HFFc6 (cell line): ENCODE results near the gene CACNA2D2. TPM values are rescaled to one million over a fixed set of nuclear protein-coding genes. Genes with fewer than 3 reads are reported as not detected.

ENCODE experiments used
- DNase-seq: peaks from one replicate; pipeline ENCODE4 v3.0.0-alpha.2; 2018
- H3K27ac Mint-ChIP-seq: 2 replicates; pipeline ENCODE4 v1.8.0; 2020; ENCODE audit warnings: mild to moderate bottlenecking, mixed read lengths
- H3K27me3 Mint-ChIP-seq: 2 replicates; pipeline ENCODE4 v1.8.0; 2021; ENCODE audit warnings: mild to moderate bottlenecking, moderate library complexity, mixed read lengths; ENCODE audit not compliant: insufficient read depth
- H3K36me3 Mint-ChIP-seq: 2 replicates; pipeline ENCODE4 v1.8.0; 2021; ENCODE audit warnings: low read depth, mixed read lengths
- H3K4me1 Mint-ChIP-seq: 2 replicates; pipeline ENCODE4 v1.8.0; 2020; ENCODE audit warnings: low read depth, mixed read lengths
- H3K4me3 Mint-ChIP-seq: 2 replicates; pipeline ENCODE4 v1.8.0; 2020; ENCODE audit warnings: mild to moderate bottlenecking, moderate library complexity, mixed read lengths
- H3K9me3 Mint-ChIP-seq: 2 replicates; pipeline ENCODE4 v1.8.0; 2020; ENCODE audit warnings: mild to moderate bottlenecking, mixed read lengths
- CTCF ChIP-seq: fragments of 200-600 bp; sonication (generic); IDR thresholded peaks from 2 replicates; pipeline ENCODE4 v1.5.0; 2021; ENCODE audit warnings: antibody characterized with exemption, mild to moderate bottlenecking
- total RNA-seq, 6 experiments: library from RNA; stranded (reverse); fragmentation: NEBNext Ultra II Directional; extraction: Animal tissue kit (Norgen Biotek cat#: 25700); gene quantifications; 2 replicates in 1 of 6; 3 replicates in 5 of 6; pipeline ENCODE4 v1.2.3, GENCODE V29; 2021

CACNA2D2 gene
- total RNA-seq, 6 experiments from 2014 or later = 0.09 TPM; not detected in 5

DNA sequence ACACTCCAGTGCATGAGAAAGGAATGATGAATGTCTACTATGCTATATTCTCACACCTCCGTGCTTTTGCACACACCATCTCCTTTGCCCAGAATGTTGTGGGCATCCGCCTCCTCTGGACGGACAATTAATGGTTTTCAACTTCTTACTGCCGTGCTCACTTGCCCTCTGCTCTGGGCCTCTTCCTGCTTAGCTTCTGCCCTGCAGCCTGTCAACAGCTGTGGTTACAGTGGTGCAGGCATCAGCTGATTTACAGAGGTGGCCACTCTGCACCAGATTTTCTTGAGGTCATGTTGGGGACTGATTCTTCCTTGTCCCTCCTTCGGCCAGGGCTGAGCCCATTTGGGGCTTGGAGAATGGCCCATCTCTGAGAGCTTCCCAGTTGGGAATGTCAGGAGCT lies 87.6 kb downstream of the CACNA2D2 start:
- Mint-ChIP-seq H3K27ac (no peak overlapping the region), H3K9me3 (no peaks in the 10 kb centered on the region), H3K4me1 (peaks cover 22% of the 10 kb centered on the region), H3K27me3 (peaks cover 29% of the 10 kb centered on the region), H3K36me3 (no peaks in the 10 kb centered on the region), H3K4me3 (no peak overlapping the region)
- DNase-seq = no peak
- no peak for TF ChIP-seq CTCF

DNA sequence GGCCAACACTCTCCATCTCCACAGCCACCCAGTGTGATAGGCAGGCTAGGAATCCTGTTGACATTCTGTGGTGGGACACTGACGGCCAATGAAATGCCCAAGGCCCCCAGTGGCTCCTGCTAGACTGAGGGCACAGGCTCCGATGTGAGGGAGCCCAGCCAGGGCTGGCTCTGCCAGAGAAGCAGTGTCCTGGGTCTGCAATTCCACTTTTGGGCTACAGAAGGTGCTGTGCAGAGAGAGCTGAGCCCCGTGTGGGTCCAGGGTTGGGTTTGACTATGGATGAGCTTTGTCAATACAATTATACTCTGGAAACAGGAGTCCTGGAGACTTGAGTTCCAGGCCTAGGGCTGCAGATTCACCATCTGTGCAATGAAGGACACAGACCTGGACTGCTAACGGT lies 88.4 kb downstream of the CACNA2D2 start:
- TF ChIP-seq CTCF = peak; percentile 37; the same call in 1 of the 2 replicates
- H3K36me3 Mint-ChIP-seq = no peaks in the 10 kb centered on the region
- peaks cover 35% of the 10 kb centered on the region for H3K27me3 Mint-ChIP-seq
- no peak overlapping the region for H3K4me3 Mint-ChIP-seq
- H3K9me3 Mint-ChIP-seq = no peaks in the 10 kb centered on the region
- no peak for DNase-seq
- peaks cover 22% of the 10 kb centered on the region for H3K4me1 Mint-ChIP-seq
- H3K27ac Mint-ChIP-seq = no peak overlapping the region

DNA sequence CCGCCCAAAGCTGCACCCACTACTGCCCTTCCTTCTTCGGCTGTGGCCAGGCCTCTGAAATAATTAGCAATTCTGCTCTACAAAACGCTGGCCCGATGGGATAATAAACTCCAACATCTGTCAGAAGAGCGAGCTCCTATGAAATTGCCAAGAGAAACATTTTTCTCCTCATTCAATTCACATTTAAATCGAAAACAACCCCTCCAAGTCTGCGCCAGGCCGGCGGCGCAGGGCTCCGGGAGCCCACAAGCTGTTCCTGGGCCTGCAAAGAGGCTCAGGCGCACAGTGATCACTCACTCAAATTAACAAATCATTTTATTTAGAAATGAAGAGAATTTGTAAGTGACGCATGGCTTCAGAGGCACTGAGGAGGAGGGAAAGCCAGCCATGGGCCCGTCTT lies 88.8 kb downstream of the CACNA2D2 start:
- Mint-ChIP-seq H3K4me1 (peaks cover 22% of the 10 kb centered on the region), H3K27me3 (peaks cover 37% of the 10 kb centered on the region), H3K9me3 (no peaks in the 10 kb centered on the region), H3K4me3 (no peak overlapping the region), H3K36me3 (no peaks in the 10 kb centered on the region), H3K27ac (no peak overlapping the region)
- TF ChIP-seq CTCF = no peak
- DNase-seq = no peak

DNA sequence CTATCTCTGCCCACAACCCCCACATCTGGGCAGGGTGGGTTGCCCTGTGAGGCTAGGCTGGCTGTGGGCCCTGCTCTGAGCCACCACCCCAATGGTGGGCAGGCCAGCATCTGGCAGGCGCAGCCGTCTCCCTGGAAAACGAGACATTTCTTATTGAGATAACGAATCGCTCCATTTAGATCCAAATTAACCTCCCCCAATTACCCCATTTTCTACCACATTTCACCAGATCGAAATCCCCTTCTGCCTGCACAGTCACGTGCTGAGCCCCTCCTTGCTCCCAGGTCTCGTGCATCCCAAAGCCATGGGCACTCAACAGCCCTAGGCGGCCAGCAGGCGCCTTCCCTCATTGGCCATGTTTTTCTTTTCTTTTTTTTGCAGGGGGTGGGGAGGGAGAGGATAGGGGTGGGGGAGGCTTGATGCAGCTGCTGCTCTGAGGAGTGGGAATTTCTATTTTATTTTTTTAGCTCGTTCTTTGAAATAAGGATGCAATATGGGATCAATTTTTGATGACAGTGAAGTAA lies 91.1 kb downstream of the CACNA2D2 start:
- no peak for TF ChIP-seq CTCF
- no peak for DNase-seq
- H3K9me3 Mint-ChIP-seq = no peaks in the 10 kb centered on the region
- no peak overlapping the region for H3K27ac Mint-ChIP-seq
- H3K4me3 Mint-ChIP-seq = no peak overlapping the region
- H3K27me3 Mint-ChIP-seq = peaks cover 49% of the 10 kb centered on the region
- H3K4me1 Mint-ChIP-seq = peaks cover 6% of the 10 kb centered on the region; the same call in 1 of the 2 replicates
- no peaks in the 10 kb centered on the region for H3K36me3 Mint-ChIP-seq

GRCh38 chr3:50411229-50411628 lies 92.2 kb downstream of the CACNA2D2 start:
- no peak for TF ChIP-seq CTCF
- Mint-ChIP-seq H3K4me1 (peaks cover 6% of the 10 kb centered on the region; the same call in 1 of the 2 replicates), H3K36me3 (no peaks in the 10 kb centered on the region), H3K27ac (no peak overlapping the region), H3K4me3 (no peak overlapping the region), H3K9me3 (no peaks in the 10 kb centered on the region), H3K27me3 (peaks cover 47% of the 10 kb centered on the region)
- no peak for DNase-seq
